PC-3 (cell line): ENCODE results near the gene MED15. TPM values are rescaled to one million over a fixed set of nuclear protein-coding genes. Genes with fewer than 3 reads are reported as not detected.

Source experiments
- ATAC-seq: fragments of 200-7000 bp; cut with Tn5 transposase; 2 replicates; pipeline ENCODE4 v1.9.1; 2020; ENCODE audit warnings: mild to moderate bottlenecking, moderate library complexity
- BruUV-seq: library from RNA; stranded (reverse); fragments of 400-500 nt; replicated peaks from 2 replicates; lab custom pipeline; 2021; lab: Mats Ljungman, UMichigan
- CTCF ChIA-PET: fragments of 300-600 bp; sonication (Branson Sonifier 250); formaldehyde crosslinking; loops from one replicate; lab custom pipeline; 2022; ENCODE audit warnings: antibody characterized with exemption; lab: Charles Lee
- POLR2A ChIA-PET: fragments of 300-600 bp; sonication (Branson Sonifier 250); formaldehyde crosslinking; loops from one replicate; lab custom pipeline; 2022; ENCODE audit warnings: antibody characterized with exemption; ENCODE audit not compliant: unreplicated experiment; lab: Charles Lee
- DNase-seq: peaks from one replicate; pipeline ENCODE4 v3.0.0-alpha.2; 2015
- H2AFZ ChIP-seq: fragments of 300-600 bp; sonication (generic); 2 replicates; pipeline ENCODE4 v1.6.0; 2016; ENCODE audit warnings: antibody characterized with exemption, low read length
- H3F3A ChIP-seq: fragments of 300-600 bp; sonication (generic); one replicate; pipeline ENCODE4 v1.6.0; 2017; ENCODE audit warnings: antibody characterized with exemption, low read length, control low read depth, mild to moderate bottlenecking; ENCODE audit not compliant: unreplicated experiment
- H3K27ac ChIP-seq: fragments of 300-600 bp; sonication (generic); 2 replicates; pipeline ENCODE4 v1.5.1; 2016; ENCODE audit warnings: mild to moderate bottlenecking, low read length
- H3K27me3 ChIP-seq: fragments of 300-600 bp; sonication (generic); 2 replicates; pipeline ENCODE4 v1.6.1; 2016; ENCODE audit warnings: low read length, mixed read lengths
- H3K36me3 ChIP-seq: fragments of 300-600 bp; sonication (generic); 2 replicates; pipeline ENCODE4 v1.6.1; 2016; ENCODE audit warnings: low read depth, mixed run types, low read length, mixed read lengths
- H3K4me1 ChIP-seq: fragments of 300-600 bp; sonication (generic); 2 replicates; pipeline ENCODE4 v1.5.1; 2016; ENCODE audit warnings: low read length; ENCODE audit not compliant: insufficient read depth
- H3K4me2 ChIP-seq: fragments of 300-600 bp; sonication (generic); 2 replicates; pipeline ENCODE4 v1.6.0; 2016; ENCODE audit warnings: low read length
- H3K4me3 ChIP-seq: fragments of 300-600 bp; sonication (generic); 2 replicates; pipeline ENCODE4 v1.5.1; 2016; ENCODE audit warnings: mild to moderate bottlenecking, low read length, mixed read lengths
- H3K79me2 ChIP-seq: fragments of 300-600 bp; sonication (generic); 2 replicates; pipeline ENCODE4 v1.6.1; 2017; ENCODE audit warnings: low read length, mixed read lengths
- H3K9ac ChIP-seq: fragments of 300-600 bp; sonication (generic); 2 replicates; pipeline ENCODE4 v1.6.0; 2016; ENCODE audit warnings: mild to moderate bottlenecking, low read length
- H3K9me2 ChIP-seq: fragments of 300-600 bp; sonication (generic); replicated peaks from 2 replicates; pipeline ENCODE4 v1.6.1; 2016; ENCODE audit warnings: mixed run types, low read length, mixed read lengths
- H3K9me3 ChIP-seq: fragments of 300-600 bp; sonication (generic); 2 replicates; pipeline ENCODE4 v1.6.1; 2016; ENCODE audit warnings: low read length, mixed read lengths
- H4K20me1 ChIP-seq: fragments of 300-600 bp; sonication (generic); 2 replicates; pipeline ENCODE4 v1.6.1; 2016; ENCODE audit warnings: low read length, mixed read lengths
- EZH2 ChIP-seq: fragments of 300-600 bp; sonication (generic); IDR thresholded peaks from one replicate; pipeline ENCODE4 v1.6.1; 2017; ENCODE audit warnings: antibody characterized with exemption, mild to moderate bottlenecking, low read length; ENCODE audit not compliant: unreplicated experiment
- EZH2phosphoT487 ChIP-seq: fragments of 300-600 bp; sonication (generic); IDR thresholded peaks from 2 replicates; pipeline ENCODE4 v1.6.1; 2018; ENCODE audit warnings: mild to moderate bottlenecking, antibody characterized with exemption, low read length, borderline replicate concordance
- intact Hi-C: fragments of 100-400 bp; cut with micrococcal nuclease; formaldehyde crosslinking; loops from 2 replicates; pipeline ENCODE4 v1.9.0; 2023
- total RNA-seq: library from RNA; depleted of rRNA; stranded (reverse); fragments of >200 nt; gene quantifications from 2 replicates; pipeline ENCODE4 v1.2.3, GENCODE V29; 2014
- TF ChIP-seq, protein P1 (sequence below): fragments of 300-600 bp; sonication (generic); conservative IDR thresholded peaks from 2 replicates; pipeline ENCODE4 v1.5.1; 2017; ENCODE audit warnings: antibody characterized with exemption, low read depth, mild to moderate bottlenecking, low read length

Gene MED15
- total RNA-seq, 1 experiment from 2014 or later = 55.9 TPM

- H3K36me3 ChIP-seq = peaks cover 36% of the 10 kb centered on the region
- H3K9me2 ChIP-seq = no peaks in the 10 kb centered on the region
- no peak overlapping the region for H3K4me3 ChIP-seq
- DNase-seq (no peak), ATAC-seq (no peak)
- H3K4me2 ChIP-seq = no peak overlapping the region
- no peaks in the 10 kb centered on the region for H3K27me3 ChIP-seq
- TF ChIP-seq EZH2phosphoT487 = no peak
- TF ChIP-seq, protein P1, sequence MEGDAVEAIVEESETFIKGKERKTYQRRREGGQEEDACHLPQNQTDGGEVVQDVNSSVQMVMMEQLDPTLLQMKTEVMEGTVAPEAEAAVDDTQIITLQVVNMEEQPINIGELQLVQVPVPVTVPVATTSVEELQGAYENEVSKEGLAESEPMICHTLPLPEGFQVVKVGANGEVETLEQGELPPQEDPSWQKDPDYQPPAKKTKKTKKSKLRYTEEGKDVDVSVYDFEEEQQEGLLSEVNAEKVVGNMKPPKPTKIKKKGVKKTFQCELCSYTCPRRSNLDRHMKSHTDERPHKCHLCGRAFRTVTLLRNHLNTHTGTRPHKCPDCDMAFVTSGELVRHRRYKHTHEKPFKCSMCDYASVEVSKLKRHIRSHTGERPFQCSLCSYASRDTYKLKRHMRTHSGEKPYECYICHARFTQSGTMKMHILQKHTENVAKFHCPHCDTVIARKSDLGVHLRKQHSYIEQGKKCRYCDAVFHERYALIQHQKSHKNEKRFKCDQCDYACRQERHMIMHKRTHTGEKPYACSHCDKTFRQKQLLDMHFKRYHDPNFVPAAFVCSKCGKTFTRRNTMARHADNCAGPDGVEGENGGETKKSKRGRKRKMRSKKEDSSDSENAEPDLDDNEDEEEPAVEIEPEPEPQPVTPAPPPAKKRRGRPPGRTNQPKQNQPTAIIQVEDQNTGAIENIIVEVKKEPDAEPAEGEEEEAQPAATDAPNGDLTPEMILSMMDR = no peak
- no peak for TF ChIP-seq EZH2
- ChIA-PET POLR2A (interaction anchor here (0.7 kb wide), 1 partner anchor 108 kb away, joined by 4 read pairs; no protein-coding TSS in a partner anchor), CTCF (no interaction called here)
- H3K27ac ChIP-seq = no peak overlapping the region
- BruUV-seq = no TSS peak
- H3K79me2 ChIP-seq = no peaks in the 10 kb centered on the region
- no peaks in the 10 kb centered on the region for H4K20me1 ChIP-seq
- no peaks in the 10 kb centered on the region for H3F3A ChIP-seq
- H3K4me1 ChIP-seq = no peaks in the 10 kb centered on the region
- no peaks in the 10 kb centered on the region for H3K9me3 ChIP-seq
- no peak overlapping the region for H2AFZ ChIP-seq
- intact Hi-C loops = no loop called here
- H3K9ac ChIP-seq = no peak overlapping the region
Observed at GRCh38 chr22:20577549-20577975, 70.2 kb downstream of the MED15 start.

DNA sequence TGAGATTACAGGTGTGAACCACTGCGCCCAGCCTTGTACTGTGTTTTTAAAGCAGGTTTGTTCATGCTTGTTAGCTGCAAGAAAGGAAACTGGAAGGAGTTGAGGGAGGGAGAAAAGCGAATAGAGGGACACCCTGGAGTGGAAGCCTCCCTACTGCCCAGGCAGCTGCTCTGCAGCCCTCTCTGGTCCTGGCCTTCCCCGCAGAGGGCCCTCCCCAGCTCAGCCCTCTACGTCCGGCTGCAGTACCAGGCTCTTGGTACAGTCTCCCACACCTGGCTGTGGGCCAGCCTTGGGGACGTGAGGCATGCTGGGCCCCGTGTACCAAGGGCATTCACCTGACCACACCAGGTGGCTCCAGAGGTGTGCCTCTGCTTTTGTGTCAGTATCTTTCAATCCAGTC is 70.8 kb downstream of the MED15 start:
- BruUV-seq = no TSS peak
- DNase-seq (no peak), ATAC-seq (no peak)
- ChIA-PET CTCF (no interaction called here), POLR2A (no interaction called here)
- peaks cover 37% of the 10 kb centered on the region for H3K36me3 ChIP-seq
- no peaks in the 10 kb centered on the region for H3K79me2 ChIP-seq
- H3K4me1 ChIP-seq = no peaks in the 10 kb centered on the region
- no peak overlapping the region for H2AFZ ChIP-seq
- intact Hi-C loops = no loop called here
- TF ChIP-seq, protein P1 = no peak
- no peak for TF ChIP-seq EZH2phosphoT487
- TF ChIP-seq EZH2 = no peak
- H3K4me2 ChIP-seq = no peak overlapping the region
- no peak overlapping the region for H3K27ac ChIP-seq
- H3K27me3 ChIP-seq = no peaks in the 10 kb centered on the region
- H4K20me1 ChIP-seq = no peaks in the 10 kb centered on the region
- H3F3A ChIP-seq = no peaks in the 10 kb centered on the region
- no peak overlapping the region for H3K9ac ChIP-seq
- H3K9me2 ChIP-seq = no peaks in the 10 kb centered on the region
- no peak overlapping the region for H3K4me3 ChIP-seq
- H3K9me3 ChIP-seq = no peaks in the 10 kb centered on the region

GRCh38 chr22:20578707-20579106 is 71.3 kb downstream of the MED15 start:
- no peak for ATAC-seq
- Histone ChIP-seq H3K79me2 (no peaks in the 10 kb centered on the region), H3K4me1 (no peaks in the 10 kb centered on the region), H3K9ac (no peak overlapping the region), H3K9me3 (no peaks in the 10 kb centered on the region), H3K4me3 (no peak overlapping the region), H2AFZ (no peak overlapping the region), H3K9me2 (no peaks in the 10 kb centered on the region), H3F3A (no peaks in the 10 kb centered on the region), H3K27ac (no peak overlapping the region), H4K20me1 (no peaks in the 10 kb centered on the region), H3K27me3 (no peaks in the 10 kb centered on the region), H3K4me2 (no peak overlapping the region), H3K36me3 (peaks cover 36% of the 10 kb centered on the region)
- BruUV-seq = no TSS peak
- CTCF ChIA-PET = no interaction called here
- POLR2A ChIA-PET = no interaction called here
- TF ChIP-seq EZH2phosphoT487 (no peak), EZH2 (no peak)
- TF ChIP-seq, protein P1 = no peak
- intact Hi-C loops = no loop called here
- DNase-seq = no peak
